OCI-LY1 (cell line): ENCODE data around the gene POU5F1.
"Not testable (repeated sequence)": the region's sequence is repeated elsewhere in the genome, so short reads cannot be mapped to it uniquely, and the experiment has no call there.

Experiments
- CTCF ChIP-seq: fragments of 200-600 bp; sonication (generic), shearing (Covaris generic); IDR thresholded peaks from 2 replicates; pipeline ENCODE4 v1.5.1; 2017; ENCODE audit warnings: mild to moderate bottlenecking, antibody characterized with exemption, low read length, moderate library complexity, mixed read lengths
- EZH2 ChIP-seq: fragments of 200-600 bp; sonication (generic), shearing (Covaris generic); IDR thresholded peaks from 2 replicates; pipeline ENCODE4 v1.8.0; 2017; ENCODE audit warnings: borderline replicate concordance, mixed run types, mild to moderate bottlenecking, antibody characterized with exemption, low read length, moderate library complexity, mixed read lengths

DNA sequence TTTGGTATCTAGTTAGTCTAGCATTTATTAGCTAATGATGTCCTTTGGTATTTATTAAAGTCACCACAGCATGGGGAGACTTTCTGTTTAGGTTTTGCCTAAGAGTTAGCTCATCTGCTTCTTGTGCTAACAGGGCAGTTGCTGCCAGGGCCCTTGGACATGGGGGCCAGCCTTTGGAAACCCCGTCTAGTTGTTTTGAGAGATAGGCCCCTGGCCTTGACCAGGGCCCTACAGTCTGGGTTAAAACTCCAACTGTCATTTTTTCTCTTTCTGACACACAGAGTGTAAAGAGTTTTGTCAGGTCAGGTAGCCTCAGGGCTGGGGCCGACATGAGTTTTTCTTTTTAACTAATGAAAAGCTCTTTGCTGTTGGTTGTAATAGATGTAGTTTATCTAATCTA, 12.8 kb upstream of the POU5F1 start:
- TF ChIP-seq EZH2, CTCF: not testable (repeated sequence)
